Measurements from ENCODE around the gene FYB1.

The FYB1 gene

DNA sequence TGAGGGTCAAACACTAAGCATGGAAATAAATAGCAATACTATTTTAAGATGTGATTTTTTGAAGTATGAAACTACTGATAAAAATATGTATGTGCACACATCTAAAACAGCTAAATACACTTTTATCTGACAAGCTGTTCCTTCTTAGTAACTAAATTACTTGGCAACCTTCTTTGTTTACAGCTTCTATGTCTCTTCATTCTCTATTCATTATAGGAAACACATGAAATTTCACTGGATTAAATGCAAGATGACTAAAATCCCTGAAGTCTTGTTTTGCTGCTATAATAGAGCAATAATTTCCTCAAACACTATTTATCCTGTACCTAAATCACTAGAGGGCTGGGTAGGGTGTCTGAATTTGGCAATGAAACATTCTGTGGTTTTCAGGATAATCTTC is 156.8 kb downstream of the FYB1 start:
- H3K27me3 ChIP-seq (ENCODE audit: control insufficient read depth in 1 of 2, insufficient read depth in 2 of 2, low read length in 2 of 2), result no peaks in the 10 kb centered on the region
- H3K9me3 ChIP-seq (ENCODE audit: control insufficient read depth in 2 of 2, low read length in 2 of 2), result no peaks in the 10 kb centered on the region
- no peak overlapping the region for H3K27ac ChIP-seq (ENCODE audit: low read length)
- H3K36me3 ChIP-seq (ENCODE audit: control insufficient read depth in 2 of 2, insufficient read depth in 2 of 2, low read length in 2 of 2), result peaks cover 6% of the 10 kb centered on the region in 2 donors
- no peak overlapping the region for H3K9ac ChIP-seq (ENCODE audit: low read length in 2 of 2)
- no peaks in the 10 kb centered on the region for H3K4me1 ChIP-seq (ENCODE audit: control insufficient read depth, insufficient read depth, low read length)
- H3K4me3 ChIP-seq (ENCODE audit: low read length in 2 of 2), result no peak overlapping the region

DNA sequence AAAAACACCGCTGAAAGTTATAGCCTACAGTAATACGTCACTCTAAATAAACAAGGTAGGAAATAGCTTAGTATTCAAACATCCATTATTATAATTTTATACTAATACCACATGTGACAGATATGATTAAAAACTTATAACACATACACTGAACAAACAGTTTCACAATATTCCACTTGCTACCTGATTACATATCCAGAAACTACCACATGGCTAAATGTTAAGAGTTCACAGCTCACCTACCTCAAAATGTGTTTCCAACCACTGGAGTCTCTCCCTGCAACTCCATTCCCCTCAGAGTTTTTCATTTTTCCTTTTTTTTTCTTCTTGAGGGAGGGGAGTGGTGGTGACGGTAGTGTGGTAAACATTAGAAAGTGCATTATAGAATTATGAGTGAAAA is 157.3 kb downstream of the FYB1 start:
- Histone ChIP-seq H3K4me3 (ENCODE audit: low read length in 2 of 2) (no peak overlapping the region), H3K4me1 (ENCODE audit: control insufficient read depth, insufficient read depth, low read length) (no peaks in the 10 kb centered on the region), H3K36me3 (ENCODE audit: control insufficient read depth in 2 of 2, insufficient read depth in 2 of 2, low read length in 2 of 2) (peaks cover 6% of the 10 kb centered on the region in 2 donors), H3K27me3 (ENCODE audit: control insufficient read depth in 1 of 2, insufficient read depth in 2 of 2, low read length in 2 of 2) (no peaks in the 10 kb centered on the region), H3K9me3 (ENCODE audit: control insufficient read depth in 2 of 2, low read length in 2 of 2) (no peaks in the 10 kb centered on the region), H3K9ac (ENCODE audit: low read length in 2 of 2) (no peak overlapping the region), H3K27ac (ENCODE audit: low read length) (no peak overlapping the region)

DNA sequence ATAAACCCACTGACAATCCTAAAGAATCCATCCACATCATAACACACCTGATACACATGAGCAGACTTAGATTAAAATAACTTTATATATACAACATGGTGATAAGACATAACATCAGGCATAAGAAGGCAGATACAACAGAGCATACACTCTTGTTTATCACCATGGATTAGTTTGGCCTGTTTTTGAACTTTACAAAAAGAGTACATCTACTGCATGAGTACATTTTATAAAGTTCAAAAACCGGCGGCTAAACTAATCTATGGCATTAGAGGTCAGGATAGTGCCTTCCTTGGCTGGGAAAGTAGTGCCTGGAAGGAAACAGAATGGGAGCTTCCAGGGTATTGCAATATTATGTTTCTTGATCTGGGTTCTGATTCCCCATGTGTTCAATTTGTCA is 160.3 kb downstream of the FYB1 start:
- H3K4me1 ChIP-seq (ENCODE audit: control insufficient read depth, insufficient read depth, low read length), result no peaks in the 10 kb centered on the region
- H3K9ac ChIP-seq (ENCODE audit: low read length in 2 of 2), result no peak overlapping the region
- H3K9me3 ChIP-seq (ENCODE audit: control insufficient read depth in 2 of 2, low read length in 2 of 2), result no peaks in the 10 kb centered on the region
- no peak overlapping the region for H3K27ac ChIP-seq (ENCODE audit: low read length)
- H3K36me3 ChIP-seq (ENCODE audit: control insufficient read depth in 2 of 2, insufficient read depth in 2 of 2, low read length in 2 of 2), result peaks cover 0 to 7% of the 10 kb centered on the region in 2 donors
- no peaks in the 10 kb centered on the region for H3K27me3 ChIP-seq (ENCODE audit: control insufficient read depth in 1 of 2, insufficient read depth in 2 of 2, low read length in 2 of 2)
- H3K4me3 ChIP-seq (ENCODE audit: low read length in 2 of 2), result no peak overlapping the region

DNA sequence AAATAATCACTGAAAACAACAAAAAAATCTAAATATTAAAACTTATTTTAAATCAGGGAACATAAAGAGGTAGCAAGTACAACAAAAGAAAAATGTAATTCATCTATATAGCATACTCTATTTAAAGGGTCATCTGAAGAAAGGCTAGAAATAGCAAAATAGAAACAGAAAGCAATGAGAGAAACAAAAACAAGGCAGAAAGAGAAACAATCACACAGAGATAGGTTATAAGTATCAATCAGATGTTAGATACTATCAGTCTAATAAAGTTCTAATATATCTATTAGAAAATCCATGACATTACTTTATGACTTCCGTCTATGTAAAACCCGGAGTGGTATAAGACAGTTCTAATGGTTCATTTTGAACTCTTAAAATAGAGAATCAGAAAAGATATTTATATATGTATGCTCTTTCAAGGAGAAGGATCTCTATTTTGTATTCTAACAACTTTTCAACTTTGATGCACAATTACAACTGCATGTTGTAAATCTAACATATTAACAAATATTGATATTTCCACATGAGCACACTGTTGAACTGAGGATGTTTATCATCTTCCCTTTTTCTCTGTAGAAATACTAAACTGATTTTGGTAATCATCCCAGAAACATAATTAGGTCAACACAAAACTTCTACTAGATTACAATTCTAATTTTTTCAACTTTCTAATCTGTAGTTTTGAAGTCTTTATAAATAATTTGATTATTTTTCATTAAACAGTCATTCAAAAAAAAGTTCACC is 161.0 kb downstream of the FYB1 start:
- Histone ChIP-seq H3K27ac (ENCODE audit: low read length) (no peak overlapping the region), H3K27me3 (ENCODE audit: control insufficient read depth in 1 of 2, insufficient read depth in 2 of 2, low read length in 2 of 2) (no peaks in the 10 kb centered on the region), H3K4me3 (ENCODE audit: low read length in 2 of 2) (peak overlapping the region in 1 of 2 donors; percentile 44), H3K36me3 (ENCODE audit: control insufficient read depth in 2 of 2, insufficient read depth in 2 of 2, low read length in 2 of 2) (peaks cover 0 to 7% of the 10 kb centered on the region in 2 donors), H3K9ac (ENCODE audit: low read length in 2 of 2) (no peak overlapping the region), H3K9me3 (ENCODE audit: control insufficient read depth in 2 of 2, low read length in 2 of 2) (no peaks in the 10 kb centered on the region), H3K4me1 (ENCODE audit: control insufficient read depth, insufficient read depth, low read length) (no peaks in the 10 kb centered on the region)

DNA sequence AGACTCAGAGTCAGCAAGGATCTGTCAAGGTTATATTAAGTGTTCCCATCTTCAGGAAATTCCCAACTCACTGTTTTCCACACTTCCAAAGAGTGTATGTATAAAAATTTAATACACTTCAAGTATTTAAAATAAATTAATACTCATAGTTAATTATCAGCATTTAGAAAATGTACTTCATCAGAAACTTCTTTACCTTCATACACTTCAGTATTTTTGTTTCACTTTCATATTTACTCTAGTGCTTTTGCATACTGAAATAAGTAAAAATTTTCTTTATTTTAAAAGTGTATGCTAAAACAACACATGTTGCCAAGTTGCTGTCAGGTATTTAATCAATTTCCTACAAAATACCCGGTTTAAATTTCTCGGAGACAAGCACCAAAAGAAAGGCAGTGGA is 161.6 kb downstream of the FYB1 start:
- peaks cover 0 to 7% of the 10 kb centered on the region in 2 donors for H3K36me3 ChIP-seq (ENCODE audit: control insufficient read depth in 2 of 2, insufficient read depth in 2 of 2, low read length in 2 of 2)
- H3K27ac ChIP-seq (ENCODE audit: low read length), result no peak overlapping the region
- no peaks in the 10 kb centered on the region for H3K4me1 ChIP-seq (ENCODE audit: control insufficient read depth, insufficient read depth, low read length)
- peak overlapping the region in 1 of 2 donors; percentile 44 for H3K4me3 ChIP-seq (ENCODE audit: low read length in 2 of 2)
- H3K9me3 ChIP-seq (ENCODE audit: control insufficient read depth in 2 of 2, low read length in 2 of 2), result no peaks in the 10 kb centered on the region
- H3K27me3 ChIP-seq (ENCODE audit: control insufficient read depth in 1 of 2, insufficient read depth in 2 of 2, low read length in 2 of 2), result no peaks in the 10 kb centered on the region
- H3K9ac ChIP-seq (ENCODE audit: low read length in 2 of 2), result no peak overlapping the region

DNA sequence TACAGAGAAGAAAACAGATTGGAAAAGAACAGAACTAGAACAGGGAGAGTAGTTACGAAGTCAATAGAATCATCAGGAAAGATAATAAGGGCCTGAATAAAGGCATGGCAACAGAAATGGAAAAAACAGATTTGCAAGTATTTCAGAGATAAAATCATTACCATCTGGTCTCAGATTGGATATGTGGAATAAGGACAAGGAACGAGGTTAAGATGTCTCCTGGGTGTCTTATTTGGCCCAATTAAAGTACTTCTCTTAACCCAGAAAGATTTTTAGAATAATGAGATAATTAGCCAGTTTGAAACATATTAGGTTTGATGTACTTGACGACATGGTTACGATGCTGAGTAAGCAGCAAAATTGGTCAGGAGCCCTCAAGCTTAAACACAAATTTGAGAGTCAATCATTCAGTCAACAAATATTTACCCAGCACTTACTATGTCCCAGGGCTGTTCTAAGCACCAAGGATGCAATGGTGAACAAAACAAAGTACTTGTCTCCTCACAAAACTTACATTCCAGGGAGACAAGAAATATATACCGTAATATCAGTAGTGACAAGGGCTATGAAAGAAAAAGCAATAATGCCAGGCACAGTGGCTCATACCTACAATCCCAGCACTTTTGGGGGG is 163.5 kb downstream of the FYB1 start:
- Histone ChIP-seq H3K27me3 (ENCODE audit: control insufficient read depth in 1 of 2, insufficient read depth in 2 of 2, low read length in 2 of 2) (no peaks in the 10 kb centered on the region), H3K4me3 (ENCODE audit: low read length in 2 of 2) (no peak overlapping the region), H3K9ac (ENCODE audit: low read length in 2 of 2) (no peak overlapping the region), H3K4me1 (ENCODE audit: control insufficient read depth, insufficient read depth, low read length) (no peaks in the 10 kb centered on the region), H3K27ac (ENCODE audit: low read length) (no peak overlapping the region), H3K9me3 (ENCODE audit: control insufficient read depth in 2 of 2, low read length in 2 of 2) (no peaks in the 10 kb centered on the region), H3K36me3 (ENCODE audit: control insufficient read depth in 2 of 2, insufficient read depth in 2 of 2, low read length in 2 of 2) (peaks cover 0 to 7% of the 10 kb centered on the region in 2 donors)

Measured in stomach smooth muscle (tissue), 2 donors.